IMR-90 (cell line): ENCODE data around the gene SKP1. TPM values are rescaled to one million over a fixed set of nuclear protein-coding genes. Genes with fewer than 3 reads are reported as not detected.

Source experiments
- ATAC-seq: fragments of 200-7000 bp; cut with Tn5 transposase; 2 replicates; pipeline ENCODE4 v1.9.1; 2020; ENCODE audit warnings: low read depth, mild to moderate bottlenecking, moderate library complexity
- BruUV-seq: library from RNA; stranded (reverse); fragments of 400-500 nt; replicated peaks from 2 replicates; lab custom pipeline; 2021; lab: Mats Ljungman, UMichigan
- CTCF ChIA-PET: fragments of 300-600 bp; formaldehyde crosslinking; extraction: SDS; loops from one replicate; lab custom pipeline; 2021; ENCODE audit warnings: antibody characterized with exemption; lab: Yijun Ruan, JAX
- POLR2A ChIA-PET: fragments of 300-600 bp; sonication (Branson Sonifier 250); formaldehyde crosslinking; loops from one replicate; lab custom pipeline; 2022; ENCODE audit warnings: antibody characterized with exemption; ENCODE audit not compliant: unreplicated experiment; lab: Charles Lee
- DNase-seq: peaks from one replicate; pipeline ENCODE4 v3.0.0; 2013
- H2AFZ ChIP-seq: replicated peaks from 2 replicates; pipeline ENCODE3; 2013; ENCODE audit warnings: low read length, mild to moderate bottlenecking; ENCODE audit not compliant: poor library complexity
- H2AK5ac ChIP-seq: 2 replicates; pipeline ENCODE4 v1.6.1; 2013; ENCODE audit warnings: low read depth, low read length, inconsistent platforms
- H2AK9ac ChIP-seq: replicated peaks from 2 replicates; pipeline ENCODE3; 2013; ENCODE audit warnings: mild to moderate bottlenecking, low read depth, low read length, moderate library complexity; ENCODE audit not compliant: poor library complexity
- H2BK120ac ChIP-seq: 2 replicates; pipeline ENCODE4 v1.6.1; 2013; ENCODE audit warnings: low read depth, low read length, inconsistent platforms
- H2BK15ac ChIP-seq: 3 replicates; pipeline ENCODE4 v1.6.1; 2013; ENCODE audit warnings: low read depth, low read length, inconsistent platforms
- H2BK20ac ChIP-seq: 2 replicates; pipeline ENCODE4 v1.6.1; 2013; ENCODE audit warnings: low read depth, mild to moderate bottlenecking, inconsistent platforms, low read length, moderate library complexity
- H2BK5ac ChIP-seq: 2 replicates; pipeline ENCODE4 v1.6.1; 2013; ENCODE audit warnings: mild to moderate bottlenecking, low read depth, low read length, inconsistent platforms; ENCODE audit not compliant: poor library complexity, severe bottlenecking
- H3K14ac ChIP-seq: replicated peaks from 2 replicates; pipeline ENCODE4 v1.6.1; 2013; ENCODE audit warnings: low read depth, low read length, inconsistent platforms
- H3K18ac ChIP-seq: 2 replicates; pipeline ENCODE4 v1.6.1; 2013; ENCODE audit warnings: low read depth, low read length, control low read depth
- H3K23ac ChIP-seq: 2 replicates; pipeline ENCODE4 v1.6.1; 2013; ENCODE audit warnings: low read depth, low read length, inconsistent platforms
- H3K27ac ChIP-seq: 2 replicates; pipeline ENCODE4 v1.5.1; 2013; ENCODE audit warnings: mild to moderate bottlenecking, control low read depth, low read length; ENCODE audit not compliant: insufficient read depth
- H3K27me3 ChIP-seq: 2 replicates; pipeline ENCODE4 v1.6.1; 2013; ENCODE audit warnings: low read length; ENCODE audit not compliant: control insufficient read depth, insufficient read depth
- H3K36me3 ChIP-seq: 2 replicates; pipeline ENCODE4 v1.6.1; 2013; ENCODE audit warnings: low read length, mixed read lengths; ENCODE audit not compliant: control insufficient read depth, insufficient read depth
- H3K4ac ChIP-seq: 2 replicates; pipeline ENCODE4 v1.6.1; 2013; ENCODE audit warnings: low read depth, low read length, inconsistent platforms
- H3K4me1 ChIP-seq: 2 replicates; pipeline ENCODE4 v1.6.1; 2013; ENCODE audit warnings: low read length, mixed read lengths; ENCODE audit not compliant: control insufficient read depth, insufficient read depth
- H3K4me2 ChIP-seq: 2 replicates; pipeline ENCODE4 v1.6.1; 2013; ENCODE audit warnings: low read depth, mild to moderate bottlenecking, control low read depth, low read length, moderate library complexity
- H3K4me3 ChIP-seq: 2 replicates; pipeline ENCODE4 v1.5.1; 2013; ENCODE audit warnings: low read depth, mild to moderate bottlenecking, control low read depth, low read length, moderate library complexity; ENCODE audit not compliant: insufficient read depth
- H3K56ac ChIP-seq: 2 replicates; pipeline ENCODE4 v1.6.1; 2013; ENCODE audit warnings: low read length, inconsistent platforms; ENCODE audit not compliant: insufficient read depth; ENCODE audit errors: extremely low read depth
- H3K79me1 ChIP-seq, 2 experiments: 2 replicates each; pipeline ENCODE4 v1.6.1; 2013; ENCODE audit warnings: low read length in 2 of 2, inconsistent platforms in 1 of 2, low read depth in 1 of 2
- H3K9ac ChIP-seq: 2 replicates; pipeline ENCODE4 v1.6.1; 2013; ENCODE audit warnings: low read depth, low read length, control low read depth
- H3K9me1 ChIP-seq: 2 replicates; pipeline ENCODE4 v1.6.1; 2013; ENCODE audit warnings: low read length, inconsistent platforms; ENCODE audit not compliant: insufficient read depth
- H3K9me3 ChIP-seq: 2 replicates; pipeline ENCODE4 v1.6.1; 2013; ENCODE audit warnings: low read length; ENCODE audit not compliant: control insufficient read depth, insufficient read depth
- H4K20me1 ChIP-seq: 2 replicates; pipeline ENCODE4 v1.6.1; 2013; ENCODE audit warnings: low read length, inconsistent platforms; ENCODE audit not compliant: insufficient read depth
- H4K5ac ChIP-seq: 2 replicates; pipeline ENCODE4 v1.6.1; 2013; ENCODE audit warnings: mild to moderate bottlenecking, low read depth, low read length, control low read depth
- H4K8ac ChIP-seq, 2 experiments: 2 replicates each; pipeline ENCODE4 v1.6.1; 2013; ENCODE audit warnings: low read depth in 2 of 2, low read length in 2 of 2, control low read depth in 1 of 2, inconsistent platforms in 1 of 2
- H4K91ac ChIP-seq: 2 replicates; pipeline ENCODE4 v1.6.1; 2013; ENCODE audit warnings: low read depth, low read length, inconsistent platforms; ENCODE audit not compliant: insufficient read depth
- MAFK ChIP-seq: IDR thresholded peaks from 2 replicates; pipeline ENCODE4 v1.6.1; 2012; ENCODE audit warnings: low read depth, low read length, improper control_type of control experiment
- MAZ ChIP-seq: IDR thresholded peaks from 2 replicates; pipeline ENCODE4 v1.6.1; 2012; ENCODE audit warnings: low read depth, mild to moderate bottlenecking, low read length, improper control_type of control experiment, moderate library complexity, borderline replicate concordance
- WGBS, 2 experiments: methylation state at CpG; one replicate each; pipeline versions ENCODE4 v1.1.5 to v1.1.7; 2013; ENCODE audit warnings: missing lambda C conversion rate in 2 of 2; ENCODE audit not compliant: insufficient read length in 1 of 2; ENCODE audit errors: extremely low coverage in 2 of 2; 5-methylcytosine and 5-hydroxymethylcytosine counted together
- dilution Hi-C: fragments of 300-500 bp; cut with HindIII; formaldehyde crosslinking; loops from one replicate; pipeline ENCODE4 v1.14.3; 2018; ENCODE audit warnings: low sequenced_read_pairs; ENCODE audit not compliant: unreplicated experiment
- in situ Hi-C: fragments of 300-500 bp; cut with MboI; formaldehyde crosslinking; loops from 3 replicates; pipeline ENCODE4 v1.14.3; 2019; ENCODE audit warnings: low sequenced_read_pairs, inconsistent platforms, mixed read lengths
- intact Hi-C: fragments of 100-400 bp; cut with micrococcal nuclease; formaldehyde crosslinking; loops from 2 replicates; pipeline ENCODE4 v1.10.0; 2022
- polyA plus RNA-seq, 3 experiments: library from polyadenylated mRNA; depleted of rRNA; stranded (reverse); fragments of >200 nt; gene quantifications; 2 replicates each; pipeline ENCODE4 v1.2.3, GENCODE V29; 2012; ENCODE audit warnings: low replicate concordance in 1 of 3
- total RNA-seq: library from RNA; depleted of rRNA; stranded (reverse); fragments of >200 nt; gene quantifications from 2 replicates; pipeline ENCODE4 v1.2.3, GENCODE V29; 2012

Gene SKP1
- total and polyA plus RNA-seq, 2 of the 4 experiments (the other 2 are of a cell fraction): 206 to 618 TPM

- H4K8ac ChIP-seq: no peak overlapping the region
- H3K79me1 ChIP-seq: peaks cover 0 to 29% of the 10 kb centered on the region in 2 experiments; a peak in 3 of 4 replicates
- no peak overlapping the region for H3K14ac ChIP-seq
- no peak overlapping the region for H2AFZ ChIP-seq
- POLR2A ChIA-PET: no interaction called here
- H3K9me1 ChIP-seq: peaks cover 30% of the 10 kb centered on the region
- no peak overlapping the region for H4K91ac ChIP-seq
- dilution Hi-C loops (no loop called here), in situ Hi-C loops (no loop called here), intact Hi-C loops (no loop called here)
- H3K4me1 ChIP-seq: peaks cover 14% of the 10 kb centered on the region
- no peaks in the 10 kb centered on the region for H3K27me3 ChIP-seq
- H2AK5ac ChIP-seq: peak overlapping the region; percentile 80; the same call in 1 of the 2 replicates
- 100% methylated on average over 2 of the region's 6 CpGs; no CpG with 5 or more reads in 1 of the 2 experiments for WGBS, 2 experiments
- no peak overlapping the region for H2AK9ac ChIP-seq
- no peak overlapping the region for H3K23ac ChIP-seq
- no peak overlapping the region for H3K9ac ChIP-seq
- no peak overlapping the region for H3K18ac ChIP-seq
- BruUV-seq: no TSS peak
- H2BK5ac ChIP-seq: no peak overlapping the region
- H4K20me1 ChIP-seq: peaks cover 18% of the 10 kb centered on the region
- no peak overlapping the region for H2BK120ac ChIP-seq
- H3K4me3 ChIP-seq: no peak overlapping the region
- no peak for TF ChIP-seq MAZ
- no peak for TF ChIP-seq MAFK
- ATAC-seq (no peak), DNase-seq (no peak)
- no peak overlapping the region for H3K56ac ChIP-seq
- H4K5ac ChIP-seq: no peak overlapping the region
- no peak overlapping the region for H2BK20ac ChIP-seq
- H3K4ac ChIP-seq: no peak overlapping the region
- H3K4me2 ChIP-seq: no peak overlapping the region
- no peaks in the 10 kb centered on the region for H3K9me3 ChIP-seq
- H3K27ac ChIP-seq: no peak overlapping the region
- CTCF ChIA-PET: no interaction called here
- H3K36me3 ChIP-seq: peaks cover 3% of the 10 kb centered on the region
- H2BK15ac ChIP-seq: no peak overlapping the region
Observed at GRCh38 chr5:134123360-134123759, 53.4 kb downstream of the SKP1 start.
